Measurements from ENCODE around the gene PSPC1. TPM values are rescaled to one million over a fixed set of nuclear protein-coding genes. Genes with fewer than 3 reads are reported as not detected.
"Not testable (repeated sequence)": the region's sequence is repeated elsewhere in the genome, so short reads cannot be mapped to it uniquely, and the experiment has no call there.

Gene PSPC1
- total RNA-seq, 4 donors from 2014 or later: 42.0 to 82.5 (median 58.8) TPM

DNA sequence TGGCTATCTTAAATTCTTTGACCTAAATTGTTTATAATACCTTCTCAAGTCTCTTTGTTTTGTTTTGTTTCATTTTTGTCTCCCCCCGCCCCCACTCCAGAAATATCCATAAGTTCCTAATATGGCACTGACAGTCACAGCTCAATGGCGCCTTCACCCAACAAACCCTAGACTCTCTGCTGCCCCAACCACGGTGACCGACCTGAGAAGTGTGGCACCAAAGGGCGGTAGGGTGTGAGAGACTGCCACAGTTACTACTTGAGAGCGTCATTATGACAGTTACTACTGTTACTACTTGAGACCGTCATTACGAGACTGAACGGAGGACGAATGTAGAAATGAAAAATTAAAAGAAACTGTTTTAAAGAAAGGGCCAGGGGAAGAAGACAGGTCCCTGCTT, 34.4 kb upstream of the PSPC1 start:
- 80 to 86% methylated on average over 2 to 6 of the region's 10 CpGs for WGBS, 2 donors (ENCODE audit: low coverage in 1 of 2)
- ATAC-seq: no peak
- TF ChIP-seq POLR2A (IDR thresholded peaks at IDR 0.05) (no peak), POLR2AphosphoS5 (IDR thresholded peaks at IDR 0.05) (no peak), EP300 (IDR thresholded peaks at IDR 0.05) (no peak)
- TF ChIP-seq, protein P1, sequence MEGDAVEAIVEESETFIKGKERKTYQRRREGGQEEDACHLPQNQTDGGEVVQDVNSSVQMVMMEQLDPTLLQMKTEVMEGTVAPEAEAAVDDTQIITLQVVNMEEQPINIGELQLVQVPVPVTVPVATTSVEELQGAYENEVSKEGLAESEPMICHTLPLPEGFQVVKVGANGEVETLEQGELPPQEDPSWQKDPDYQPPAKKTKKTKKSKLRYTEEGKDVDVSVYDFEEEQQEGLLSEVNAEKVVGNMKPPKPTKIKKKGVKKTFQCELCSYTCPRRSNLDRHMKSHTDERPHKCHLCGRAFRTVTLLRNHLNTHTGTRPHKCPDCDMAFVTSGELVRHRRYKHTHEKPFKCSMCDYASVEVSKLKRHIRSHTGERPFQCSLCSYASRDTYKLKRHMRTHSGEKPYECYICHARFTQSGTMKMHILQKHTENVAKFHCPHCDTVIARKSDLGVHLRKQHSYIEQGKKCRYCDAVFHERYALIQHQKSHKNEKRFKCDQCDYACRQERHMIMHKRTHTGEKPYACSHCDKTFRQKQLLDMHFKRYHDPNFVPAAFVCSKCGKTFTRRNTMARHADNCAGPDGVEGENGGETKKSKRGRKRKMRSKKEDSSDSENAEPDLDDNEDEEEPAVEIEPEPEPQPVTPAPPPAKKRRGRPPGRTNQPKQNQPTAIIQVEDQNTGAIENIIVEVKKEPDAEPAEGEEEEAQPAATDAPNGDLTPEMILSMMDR (IDR thresholded peaks at IDR 0.05): no peak
- peaks cover 0 to 54% of the 10 kb centered on the region in 2 donors for H3K36me3 ChIP-seq
- no peaks in the 10 kb centered on the region for H3K4me1 ChIP-seq
- no peaks in the 10 kb centered on the region for H3K9me3 ChIP-seq
- H3K4me3 ChIP-seq: no peak overlapping the region
- H3K27ac ChIP-seq: no peak overlapping the region
- no peaks in the 10 kb centered on the region for H3K27me3 ChIP-seq

DNA sequence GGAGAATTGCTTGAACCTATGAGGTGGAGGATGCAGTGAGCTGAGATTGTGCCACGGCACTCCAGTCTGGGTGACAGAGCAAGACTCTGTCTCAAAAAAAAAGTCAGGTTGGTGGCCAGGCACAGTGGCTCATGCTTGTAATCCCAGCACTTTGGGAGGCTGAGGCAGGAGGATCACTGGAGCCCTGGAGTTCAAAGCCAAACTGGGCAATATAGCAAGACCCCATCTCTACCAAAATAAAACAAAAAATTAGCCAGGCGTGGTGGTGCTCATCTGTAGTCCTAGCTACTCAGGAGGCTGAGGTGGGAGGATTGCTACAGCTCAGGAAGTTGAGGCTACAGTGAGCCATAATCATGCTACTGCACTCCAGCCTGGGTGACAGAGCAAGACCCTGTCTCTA, 33.1 kb upstream of the PSPC1 start:
- H3K4me3 ChIP-seq, H3K4me1 ChIP-seq, H3K27me3 ChIP-seq, H3K9me3 ChIP-seq, ATAC-seq, H3K27ac ChIP-seq: not testable (repeated sequence)
- H3K36me3 ChIP-seq: peaks cover 0 to 43% of the 10 kb centered on the region in 2 donors
- 94 to 100% methylated on average over 1 to 2 of the region's 2 CpGs for WGBS, 2 donors (ENCODE audit: low coverage in 1 of 2)

- Histone ChIP-seq H3K9me3 (no peaks in the 10 kb centered on the region), H3K27ac (no peak overlapping the region), H3K36me3 (peaks cover 0 to 13% of the 10 kb centered on the region in 2 donors), H3K27me3 (no peaks in the 10 kb centered on the region), H3K4me1 (no peaks in the 10 kb centered on the region), H3K4me3 (no peak overlapping the region)
- TF ChIP-seq POLR2A (IDR thresholded peaks at IDR 0.05): no peak
- 92 to 94% methylated on average over 6 of the region's 7 CpGs for WGBS, 2 donors (ENCODE audit: low coverage in 1 of 2)
- ATAC-seq: no peak
Observed at GRCh38 chr13:19810996-19811881, 28.5 kb upstream of the PSPC1 start.

DNA sequence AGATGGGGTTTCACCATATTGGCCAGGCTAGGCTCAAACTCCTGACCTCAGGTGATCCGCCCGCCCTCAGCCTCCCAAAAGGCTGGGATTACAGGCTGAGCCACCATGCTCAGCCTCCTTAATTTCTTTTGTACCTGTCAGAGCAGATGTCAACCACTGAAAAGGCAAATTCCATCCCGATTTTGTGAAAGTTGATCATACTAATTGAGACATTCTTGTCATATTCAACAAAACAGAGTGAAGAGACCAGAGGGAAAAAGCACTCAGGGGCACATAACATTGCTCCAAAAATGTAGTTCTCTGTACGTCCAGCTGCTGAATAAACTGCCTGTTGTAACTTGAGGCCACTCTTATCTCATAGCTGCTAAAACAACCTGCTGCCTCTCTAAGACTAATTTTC, 27.4 kb upstream of the PSPC1 start:
- no peak for TF ChIP-seq EP300 (IDR thresholded peaks at IDR 0.05)
- no peak for TF ChIP-seq POLR2AphosphoS5 (IDR thresholded peaks at IDR 0.05)
- TF ChIP-seq, protein P1 (IDR thresholded peaks at IDR 0.05): no peak
- TF ChIP-seq POLR2A (IDR thresholded peaks at IDR 0.05): no peak
- no peak for ATAC-seq
- WGBS, 2 donors (ENCODE audit: low coverage in 1 of 2): 80 to 94% methylated on average over 1 to 4 of the region's 4 CpGs
- H3K36me3 ChIP-seq: peaks cover 0 to 17% of the 10 kb centered on the region in 2 donors
- no peaks in the 10 kb centered on the region for H3K4me1 ChIP-seq
- H3K27me3 ChIP-seq: no peaks in the 10 kb centered on the region
- H3K9me3 ChIP-seq: no peaks in the 10 kb centered on the region
- no peak overlapping the region for H3K4me3 ChIP-seq
- no peak overlapping the region for H3K27ac ChIP-seq

- H3K9me3 ChIP-seq: no peaks in the 10 kb centered on the region
- no peaks in the 10 kb centered on the region for H3K4me1 ChIP-seq
- H3K27me3 ChIP-seq: no peaks in the 10 kb centered on the region
- H3K4me3 ChIP-seq: no peak overlapping the region
- no peak for TF ChIP-seq POLR2A (IDR thresholded peaks at IDR 0.05)
- TF ChIP-seq, protein P1 (IDR thresholded peaks at IDR 0.05): no peak
- no peak for TF ChIP-seq EP300 (IDR thresholded peaks at IDR 0.05)
- TF ChIP-seq POLR2AphosphoS5 (IDR thresholded peaks at IDR 0.05): no peak
- H3K27ac ChIP-seq: no peak overlapping the region
- ATAC-seq: no peak
- peaks cover 0 to 12% of the 10 kb centered on the region in 2 donors for H3K36me3 ChIP-seq
- 67 to 93% methylated on average over 1 to 3 of the region's 4 CpGs for WGBS, 2 donors (ENCODE audit: low coverage in 1 of 2)
Observed at GRCh38 chr13:19805765-19806164, 23.0 kb upstream of the PSPC1 start.

- TF ChIP-seq, protein P1 (IDR thresholded peaks at IDR 0.05): no peak
- TF ChIP-seq POLR2A (IDR thresholded peaks at IDR 0.05) (no peak), POLR2AphosphoS5 (IDR thresholded peaks at IDR 0.05) (no peak)
- 93 to 100% methylated on average over 1 to 7 of the region's 7 CpGs for WGBS, 2 donors (ENCODE audit: low coverage in 1 of 2)
- no peak for ATAC-seq
- Histone ChIP-seq H3K36me3 (no peaks in the 10 kb centered on the region), H3K27me3 (no peaks in the 10 kb centered on the region), H3K9me3 (no peaks in the 10 kb centered on the region), H3K27ac (no peak overlapping the region), H3K4me1 (no peaks in the 10 kb centered on the region), H3K4me3 (no peak overlapping the region)
Observed at GRCh38 chr13:19795956-19796355, 13.2 kb upstream of the PSPC1 start.

Measured in gastroesophageal sphincter (tissue), 4 donors.